HepG2 (cell line): ENCODE data around the gene ZC3H18. TPM values are rescaled to one million over a fixed set of nuclear protein-coding genes. Genes with fewer than 3 reads are reported as not detected.
A peak's percentile ranks its signal among the peaks of the same experiment; 100 is the strongest.

Experiments used
- AHDC1 ChIP-seq: sonication (generic); formaldehyde crosslinking; IDR thresholded peaks from 2 replicates; pipeline ENCODE4 v1.5.1; 2020; ENCODE audit warnings: mild to moderate bottlenecking, missing genetic modification reagents, borderline replicate concordance
- ATF4 ChIP-seq, 2 experiments: fragments of 450-650 bp in 1 of 2; sonication (generic) in 1 of 2; formaldehyde crosslinking; IDR thresholded peaks; 2 replicates each; pipeline versions ENCODE4 v1.5.0 to v1.8.0; 2020 to 2022; ENCODE audit warnings: mild to moderate bottlenecking in 1 of 2, missing genetic modification reagents in 1 of 2
- CSRNP1 ChIP-seq: sonication (generic); formaldehyde crosslinking; IDR thresholded peaks from 2 replicates; pipeline ENCODE4 v1.8.1; 2023; ENCODE audit warnings: mild to moderate bottlenecking, missing genetic modification reagents
- FLYWCH1 ChIP-seq: sonication (generic); formaldehyde crosslinking; IDR thresholded peaks from 2 replicates; pipeline ENCODE4 v1.8.1; 2023; ENCODE audit warnings: mild to moderate bottlenecking, missing genetic modification reagents
- GFI1 ChIP-seq: sonication (generic); formaldehyde crosslinking; IDR thresholded peaks from 2 replicates; pipeline ENCODE4 v1.5.0; 2020; ENCODE audit warnings: missing genetic modification reagents, mild to moderate bottlenecking, borderline replicate concordance
- HMGXB4 ChIP-seq, 2 experiments: sonication (generic) in 1 of 2; formaldehyde crosslinking in 1 of 2; IDR thresholded peaks; 2 replicates each; pipeline versions ENCODE4 v1.4.0 to v1.6.1; 2018 to 2020; ENCODE audit warnings: missing genetic modification reagents in 2 of 2, borderline replicate concordance in 1 of 2, low read depth in 1 of 2, mild to moderate bottlenecking in 1 of 2, missing biosample characterization in 1 of 2
- MAFG ChIP-seq: sonication (generic); formaldehyde crosslinking; IDR thresholded peaks from 2 replicates; pipeline ENCODE4 v1.5.1; 2020; ENCODE audit warnings: mild to moderate bottlenecking, missing genetic modification reagents
- NFATC3 ChIP-seq: sonication (generic); formaldehyde crosslinking; IDR thresholded peaks from 2 replicates; pipeline ENCODE4 v1.5.1; 2020; ENCODE audit warnings: mild to moderate bottlenecking, missing genetic modification reagents
- NFE2L1 ChIP-seq: sonication (generic); formaldehyde crosslinking; IDR thresholded peaks from 2 replicates; pipeline ENCODE4 v1.4.0; 2020; ENCODE audit warnings: missing genetic modification reagents, mild to moderate bottlenecking, borderline replicate concordance
- PHB2 ChIP-seq: fragments of 450-650 bp; IDR thresholded peaks from 2 replicates; pipeline ENCODE4 v1.6.1; 2018; ENCODE audit not compliant: partially characterized antibody
- TP53 ChIP-seq: sonication (generic); formaldehyde crosslinking; conservative IDR thresholded peaks from 2 replicates; pipeline ENCODE4 v1.4.0; 2020; ENCODE audit warnings: missing genetic modification reagents
- U2AF1 ChIP-seq: fragments of 200-400 bp; formaldehyde crosslinking; optimal IDR thresholded peaks from 2 replicates; pipeline ENCODE3; 2017; ENCODE audit warnings: mild to moderate bottlenecking, low read depth, low read length
- ZBTB14 ChIP-seq: sonication (generic); formaldehyde crosslinking; IDR thresholded peaks from 2 replicates; pipeline ENCODE4 v1.4.0; 2020; ENCODE audit warnings: missing genetic modification reagents
- ZNF841 ChIP-seq: sonication (generic); formaldehyde crosslinking; IDR thresholded peaks from 2 replicates; pipeline ENCODE4 v1.8.1; 2023; ENCODE audit warnings: missing genetic modification reagents, borderline replicate concordance
- polyA plus RNA-seq, 8 experiments: library from polyadenylated mRNA; depleted of rRNA in 3 of 8; stranded (reverse) in 7 of 8; unstranded in 1 of 8; fragments of >200 nt; fragmentation: Illumina TruSeq in 4 of 8; extraction: Trizol in 4 of 8; gene quantifications; 2 replicates each; pipeline versions ENCODE4 v1.2.1 to v1.2.3, GENCODE V29; 2011 to 2016; ENCODE audit warnings: low read depth in 4 of 8, missing spikeins in 1 of 8, mixed read lengths in 1 of 8; ENCODE audit not compliant: insufficient read depth in 1 of 8
- total RNA-seq, 5 experiments: library from RNA; depleted of rRNA; stranded (reverse); fragments of >200 nt; fragmentation: Illumina TruSeq; extraction: Trizol; gene quantifications; 2 replicates each; pipeline ENCODE4 v1.2.3, GENCODE V29; 2016; ENCODE audit warnings: low read depth in 1 of 5

ZC3H18 gene
- total and polyA plus RNA-seq, 2 of the 13 experiments (the other 11 are each of a cell fraction or from before 2014, with no cell fraction given) = 11.2 to 27.4 TPM

GRCh38 chr16:88560714-88561484 lies 9.3 kb upstream of the ZC3H18 start (continued):
- TF ChIP-seq NFATC3 (CRISPR knock-in tag) = peak; percentile 81; the same call in 1 of the 2 replicates
- no peak for TF ChIP-seq U2AF1
- TF ChIP-seq GFI1 = no peak
- peak; percentile 82 to 92 for TF ChIP-seq HMGXB4 (CRISPR knock-in tag; IDR thresholded peaks at IDR 0.05; ENCODE audit: borderline replicate concordance in 1 of 2, low read depth in 1 of 2)
- peak; percentile 67 for TF ChIP-seq ZBTB14
- TF ChIP-seq AHDC1 (CRISPR knock-in tag) = peak; percentile 93
- peak; percentile 99 for TF ChIP-seq FLYWCH1 (CRISPR knock-in tag)
- peak; percentile 98 for TF ChIP-seq ZNF841 (CRISPR knock-in tag)
- peak in 1 of 2 experiments; percentile 79; a peak in 2 of 4 replicates for TF ChIP-seq ATF4 (CRISPR knock-in tag; IDR thresholded peaks at IDR 0.05)
- TF ChIP-seq TP53 (CRISPR knock-in tag) = peak; percentile 96; the same call in 1 of the 2 replicates
- TF ChIP-seq PHB2 = no peak
- peak; percentile 89 for TF ChIP-seq NFE2L1
- peak; percentile 93; the same call in 1 of the 2 replicates for TF ChIP-seq CSRNP1 (CRISPR knock-in tag)
- peak; percentile 78 for TF ChIP-seq MAFG
